ENCODE data around the gene S100A16.
A peak's percentile ranks its signal among the peaks of the same experiment; 100 is the strongest.
"Not testable (repeated sequence)": the region's sequence is repeated elsewhere in the genome, so short reads cannot be mapped to it uniquely, and the experiment has no call there.

The S100A16 gene

DNA sequence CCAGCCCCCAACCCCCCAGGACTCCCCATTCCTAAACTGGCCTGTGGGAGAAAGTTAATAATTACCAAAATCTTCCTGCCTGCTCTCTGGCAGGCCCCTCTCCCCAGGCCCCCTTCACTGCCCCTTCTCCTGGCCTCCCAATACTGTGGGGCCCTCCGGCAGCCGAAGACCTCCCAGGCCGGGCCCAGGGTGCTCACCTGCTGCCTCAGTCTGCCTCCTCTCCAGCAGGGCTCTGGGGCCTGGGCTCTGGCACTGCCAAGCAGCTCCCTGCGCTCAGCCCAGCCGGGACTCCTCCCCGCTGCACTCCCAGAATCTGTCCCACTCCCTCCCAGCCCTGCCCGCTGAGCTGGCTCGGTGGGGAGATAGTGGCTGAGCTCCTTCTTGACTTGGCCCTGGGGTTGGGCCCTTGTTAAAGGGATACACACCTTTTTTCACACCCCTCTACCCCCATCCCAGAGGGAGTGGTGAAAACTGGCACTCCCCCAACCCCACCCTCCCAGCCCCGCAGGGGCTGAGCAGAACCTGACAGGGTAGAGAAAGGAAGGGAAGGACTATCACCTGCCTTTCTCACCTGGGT, at the start of gene S100A16:
Gene S100A16 (minus strand): TSS at position 383 of the 577 bp plus-strand sequence. CDS start 4,986 bp downstream, outside the sequence.
- no peak for FAIRE-seq

- no peak for FAIRE-seq
These were observed 49.3 kb upstream of the S100A16 start for GRCh38 chr1:153662269-153662668.

DNA sequence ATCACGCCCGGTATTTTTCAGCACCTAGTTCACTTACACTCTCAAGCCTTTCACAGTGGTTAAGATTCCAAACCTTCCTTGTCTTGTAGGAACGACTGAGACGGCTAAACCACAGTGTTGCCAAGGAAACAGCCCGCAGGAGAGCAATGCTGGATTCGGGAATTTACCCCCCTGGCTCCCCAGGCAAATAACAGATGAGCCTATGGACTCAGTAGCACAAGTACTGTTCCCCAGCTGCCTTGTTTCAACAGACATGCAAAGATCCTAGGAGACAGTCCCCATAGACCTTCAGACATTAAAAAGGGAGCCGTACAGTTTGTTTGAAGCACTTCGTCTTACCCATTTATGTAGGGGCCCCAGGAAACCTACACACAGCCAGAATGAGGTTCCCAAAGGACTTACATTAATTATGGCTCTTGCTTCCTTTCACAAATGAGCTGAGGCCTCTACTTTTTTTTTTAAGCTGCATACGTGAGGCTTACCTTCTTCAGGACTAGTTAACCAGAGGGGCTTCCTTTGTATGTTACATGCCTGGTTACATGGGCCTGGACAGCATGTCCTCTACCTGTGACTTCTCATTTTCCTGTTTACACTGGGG, 48.3 kb upstream of the S100A16 start:
- FAIRE-seq, result peak; percentile 84

DNA sequence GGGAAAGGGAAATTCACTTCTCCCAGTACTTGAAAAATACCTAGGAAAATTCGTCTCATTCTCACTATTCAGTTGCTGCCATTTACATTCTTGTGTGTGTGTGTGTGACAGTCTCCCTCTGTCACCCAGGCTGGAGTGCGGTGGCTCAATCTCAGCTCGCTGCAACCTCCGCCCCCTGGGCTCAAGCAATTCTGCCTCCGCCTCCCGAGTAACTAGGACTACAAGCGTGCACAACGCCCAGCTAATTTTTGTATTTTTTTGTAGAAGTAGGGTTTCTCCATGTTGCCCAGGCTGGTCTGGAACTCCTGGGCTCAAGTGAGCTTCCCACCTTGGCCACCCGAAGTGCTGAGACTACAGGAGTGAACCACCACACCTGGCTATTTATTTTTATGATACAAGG, 46.7 kb upstream of the S100A16 start:
- no peak for FAIRE-seq

DNA sequence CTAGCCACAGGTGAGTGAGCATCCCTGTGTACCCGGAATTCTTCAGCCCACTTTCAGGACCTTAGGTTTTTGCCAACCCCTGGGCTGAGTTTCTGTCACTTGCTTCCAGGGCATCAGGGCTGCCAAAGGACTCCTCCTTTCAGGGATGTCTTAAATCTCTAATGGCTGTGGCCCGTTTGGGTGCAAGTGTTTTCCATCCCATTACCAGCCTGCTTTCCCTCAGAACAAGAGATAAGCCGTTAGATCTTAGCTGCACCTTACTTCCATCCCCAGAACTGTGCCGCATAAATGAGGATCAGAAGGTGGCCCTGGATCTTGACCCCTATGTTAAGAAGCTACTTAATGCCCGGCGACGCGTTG, 46.2 kb upstream of the S100A16 start:
- no peak for FAIRE-seq

GRCh38 chr1:153658400-153659174, 45.6 kb upstream of the S100A16 start, which contains the start of gene SNAPIN:
Gene SNAPIN (plus strand): TSS chr1:153658703. CDS start chr1:153658744, 41 bp downstream.
- FAIRE-seq, result peak; percentile 69

- no peak for FAIRE-seq
These were observed 42.4 kb upstream of the S100A16 start for GRCh38 chr1:153655333-153655732.

GRCh38 chr1:153652805-153653500, 40.0 kb upstream of the S100A16 start:
- no peak for FAIRE-seq

GRCh38 chr1:153651771-153652170, 38.8 kb upstream of the S100A16 start:
- no peak for FAIRE-seq

DNA sequence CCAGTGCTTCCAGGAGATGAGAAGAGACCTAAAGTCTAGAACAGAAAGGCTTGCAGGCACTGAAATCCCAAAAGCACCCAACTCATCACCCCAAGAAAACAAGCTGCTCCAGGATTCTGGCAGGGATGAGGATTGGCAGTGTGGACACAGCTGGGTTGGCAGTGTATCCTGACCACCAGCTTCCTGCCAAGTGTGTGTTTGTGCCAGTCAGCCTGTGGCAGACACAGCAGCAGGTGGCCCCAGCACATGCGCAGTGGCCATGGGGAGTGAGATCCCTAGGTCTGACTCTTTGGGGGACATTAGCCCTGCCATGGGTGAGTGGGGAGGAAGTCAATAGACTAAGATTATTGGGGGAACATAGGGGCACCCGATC, 36.9 kb upstream of the S100A16 start:
- FAIRE-seq, result no peak

- no peak for FAIRE-seq
These were observed 36.4 kb upstream of the S100A16 start for GRCh38 chr1:153649137-153649862.

DNA sequence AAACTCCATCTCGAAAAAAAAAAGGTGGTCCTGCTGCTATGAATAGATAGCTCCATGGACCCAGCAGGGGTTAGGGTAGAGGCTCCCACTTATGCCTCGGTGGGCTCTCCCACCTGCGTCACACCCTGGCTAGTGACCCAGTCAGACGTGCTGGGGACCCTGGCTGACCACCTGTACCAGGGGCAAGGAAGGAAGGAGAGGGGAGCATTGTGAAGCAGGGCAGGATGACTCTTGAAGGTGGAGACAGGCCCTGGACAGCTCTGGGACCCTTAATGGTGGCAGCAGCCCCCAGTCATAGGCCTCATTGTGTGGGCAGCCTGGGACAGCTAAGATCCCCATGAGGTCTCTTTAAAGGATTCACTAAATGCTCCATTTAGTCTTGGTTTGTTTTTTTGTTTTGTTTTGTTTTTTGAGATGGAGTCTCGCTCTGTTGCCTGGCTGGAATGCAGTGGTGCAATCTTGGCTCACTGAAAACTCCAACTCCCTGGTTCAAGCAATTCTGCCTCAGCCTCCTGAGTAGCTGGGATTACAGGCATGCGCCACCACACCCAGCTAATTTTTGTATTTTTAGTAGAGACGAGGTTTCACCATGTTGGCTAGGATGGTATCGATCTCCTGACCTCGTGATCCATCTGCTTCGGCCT, 35.2 kb upstream of the S100A16 start:
- FAIRE-seq, result no peak

GRCh38 chr1:153647346-153647714, 34.4 kb upstream of the S100A16 start:
- FAIRE-seq, result no peak

GRCh38 chr1:153646672-153647345, 33.9 kb upstream of the S100A16 start:
- FAIRE-seq, result no peak

GRCh38 chr1:153643816-153644215, 30.9 kb upstream of the S100A16 start:
- no peak for FAIRE-seq

- no peak for FAIRE-seq
These were observed 30.2 kb upstream of the S100A16 start for GRCh38 chr1:153643100-153643499.

DNA sequence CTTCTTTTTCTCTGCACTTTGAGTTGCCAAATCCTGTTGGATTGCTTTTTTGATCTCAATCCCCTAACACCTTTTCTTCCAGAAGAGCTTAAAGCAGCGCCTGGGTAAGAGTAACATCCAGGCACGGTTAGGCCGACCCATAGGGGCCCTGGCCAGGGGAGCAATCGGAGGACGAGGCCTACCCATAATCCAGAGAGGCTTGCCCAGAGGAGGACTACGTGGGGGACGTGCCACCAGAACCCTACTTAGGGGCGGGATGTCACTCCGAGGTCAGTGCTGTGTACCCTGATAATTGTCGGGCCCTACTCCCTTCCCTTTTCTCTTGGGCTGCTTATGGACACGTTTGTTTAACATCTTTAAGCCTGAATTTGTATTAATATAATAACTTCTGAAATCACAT, 29.2 kb upstream of the S100A16 start:
- no peak for FAIRE-seq

- FAIRE-seq, result no peak
These were observed 27.9 kb upstream of the S100A16 start for GRCh38 chr1:153640861-153641260.

GRCh38 chr1:153640213-153640612, 27.3 kb upstream of the S100A16 start:
- not testable (repeated sequence) for FAIRE-seq

DNA sequence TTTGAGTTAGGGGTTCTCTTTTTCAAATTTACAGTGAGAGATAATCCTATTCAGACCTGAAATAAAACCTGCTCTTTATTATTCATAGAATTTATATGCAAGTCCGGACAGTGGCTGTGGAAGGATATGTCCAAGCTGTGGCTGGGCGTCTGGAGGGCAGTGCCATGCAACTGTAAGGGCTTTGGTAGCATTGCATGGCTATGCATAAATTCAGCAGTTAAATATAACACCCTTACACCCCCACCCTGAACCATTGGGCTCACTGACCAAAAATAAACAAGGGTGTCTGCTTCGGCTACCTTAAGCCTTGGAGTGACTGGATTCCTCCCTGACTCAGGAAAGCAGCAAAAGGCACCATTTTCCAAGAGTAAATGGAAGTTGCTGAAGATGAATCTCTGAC, 26.3 kb upstream of the S100A16 start:
- no peak for FAIRE-seq

GRCh38 chr1:153638261-153638660, 25.3 kb upstream of the S100A16 start:
- FAIRE-seq, result no peak

DNA sequence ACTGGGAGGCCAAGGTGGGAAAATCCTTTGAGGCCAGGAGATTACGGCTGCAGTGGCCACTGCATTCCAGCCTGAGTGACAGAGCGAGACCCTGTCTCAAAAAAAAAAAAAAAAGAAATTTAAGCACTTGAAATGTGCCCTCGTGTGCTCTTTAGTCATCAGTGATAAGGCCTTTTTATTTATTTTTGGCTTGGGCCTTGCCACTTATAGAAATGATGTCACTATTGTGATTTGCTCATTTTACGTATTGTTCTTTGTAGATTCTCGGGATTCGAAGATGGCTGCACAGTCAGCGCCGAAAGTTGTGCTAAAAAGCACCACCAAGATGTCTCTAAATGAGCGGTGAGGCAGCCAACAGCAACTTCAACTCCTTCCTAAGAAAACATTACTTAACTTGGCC, 23.4 kb upstream of the S100A16 start:
- FAIRE-seq, result no peak
